IPS DF 19.7 (cell line): Measurements from ENCODE around the gene ALG8.
"Not testable (repeated sequence)": the region's sequence is repeated elsewhere in the genome, so short reads cannot be mapped to it uniquely, and the experiment has no call there.

Experiments used
- DNase-seq: peaks from one replicate; pipeline ENCODE4 v3.0.0-alpha.2; 2013; ENCODE audit warnings: low read depth, low spot score

ALG8 gene

GRCh38 chr11:78071717-78072116 lies 67.7 kb downstream of the ALG8 start:
- no peak for DNase-seq

- DNase-seq: no peak
These were observed 68.8 kb downstream of the ALG8 start for GRCh38 chr11:78070621-78071020.

DNA sequence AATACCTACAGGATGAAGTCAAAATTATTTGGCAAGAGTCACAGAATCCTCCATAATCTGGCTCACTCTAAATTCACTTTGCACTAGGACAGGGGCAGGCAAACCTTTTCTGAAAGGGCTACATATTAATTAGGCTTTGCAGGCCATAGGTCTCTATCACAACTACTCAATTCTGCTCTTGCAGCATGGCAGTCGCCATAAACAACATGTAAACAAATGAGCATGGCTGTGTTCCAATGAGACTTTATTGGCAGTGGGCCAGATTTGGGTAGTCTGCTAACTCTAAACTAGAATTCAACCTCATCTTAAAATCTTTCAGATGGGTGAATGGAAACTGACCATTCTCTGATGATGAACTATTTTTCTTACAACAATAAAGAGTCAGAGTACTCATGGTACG lies 70.0 kb downstream of the ALG8 start:
- DNase-seq: no peak

GRCh38 chr11:78067704-78068103 lies 71.7 kb downstream of the ALG8 start:
- no peak for DNase-seq

GRCh38 chr11:78066471-78066870 lies 73.0 kb downstream of the ALG8 start:
- no peak for DNase-seq

- no peak for DNase-seq
These were observed 74.2 kb downstream of the ALG8 start for GRCh38 chr11:78065203-78065602.

- DNase-seq: no peak
These were observed 75.8 kb downstream of the ALG8 start, which contains the start of gene THRSP for GRCh38 chr11:78063440-78064181. TSS of gene THRSP (plus strand) at chr11:78063861. CDS start at chr11:78063882, 21 bp downstream.

DNA sequence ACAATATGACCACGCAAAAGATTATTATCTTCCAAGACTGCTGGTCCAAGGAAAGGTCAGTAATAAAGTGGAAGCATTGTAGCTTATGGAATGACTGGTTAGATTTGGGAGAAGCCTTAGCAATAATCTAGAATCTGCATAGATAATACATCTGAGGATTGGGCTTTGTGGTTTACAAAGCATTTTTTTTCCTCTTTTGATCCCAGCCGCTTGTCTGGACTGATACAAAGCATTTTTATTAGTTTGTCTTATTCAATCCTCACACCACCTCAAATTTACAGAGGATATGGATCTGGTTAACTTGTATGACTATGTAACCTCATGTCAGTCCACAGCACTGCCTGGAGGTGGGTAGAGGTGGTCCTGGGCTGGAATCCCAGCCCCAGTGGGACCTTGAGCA lies 76.8 kb downstream of the ALG8 start:
- no peak for DNase-seq

GRCh38 chr11:78061921-78062311 lies 77.5 kb downstream of the ALG8 start:
- no peak for DNase-seq

- no peak for DNase-seq
These were observed 78.1 kb downstream of the ALG8 start for GRCh38 chr11:78061088-78061920.

DNA sequence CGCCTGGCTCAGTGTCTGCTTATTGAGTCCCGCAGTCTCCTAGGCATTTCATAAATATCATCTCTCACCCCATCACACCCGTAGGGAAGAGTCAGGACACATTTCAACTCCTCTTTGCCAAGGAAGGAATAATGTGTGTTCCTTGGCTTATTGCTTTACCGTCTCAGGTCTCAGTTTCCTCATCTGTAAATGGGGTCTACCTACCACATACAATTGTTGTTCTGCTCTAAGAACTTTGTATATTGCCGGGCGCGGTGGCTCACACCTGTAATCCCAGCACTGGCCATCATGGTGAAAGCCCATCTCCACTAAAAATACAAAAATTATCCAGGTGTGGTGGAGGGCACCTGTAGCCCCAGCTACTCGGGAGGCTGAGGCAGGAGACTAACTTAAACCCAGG lies 78.9 kb downstream of the ALG8 start:
- DNase-seq: no peak

GRCh38 chr11:78059749-78060328 lies 79.6 kb downstream of the ALG8 start:
- not testable (repeated sequence) for DNase-seq

- no peak for DNase-seq
These were observed 81.9 kb downstream of the ALG8 start for GRCh38 chr11:78057462-78058055.

GRCh38 chr11:78056093-78056492 lies 83.3 kb downstream of the ALG8 start:
- no peak for DNase-seq

- DNase-seq: no peak
These were observed 84.5 kb downstream of the ALG8 start for GRCh38 chr11:78054971-78055370.

GRCh38 chr11:78050964-78051831 lies 88.2 kb downstream of the ALG8 start:
- no peak for DNase-seq
